Measurements from ENCODE around the gene BRD3OS.

Gene BRD3OS

DNA sequence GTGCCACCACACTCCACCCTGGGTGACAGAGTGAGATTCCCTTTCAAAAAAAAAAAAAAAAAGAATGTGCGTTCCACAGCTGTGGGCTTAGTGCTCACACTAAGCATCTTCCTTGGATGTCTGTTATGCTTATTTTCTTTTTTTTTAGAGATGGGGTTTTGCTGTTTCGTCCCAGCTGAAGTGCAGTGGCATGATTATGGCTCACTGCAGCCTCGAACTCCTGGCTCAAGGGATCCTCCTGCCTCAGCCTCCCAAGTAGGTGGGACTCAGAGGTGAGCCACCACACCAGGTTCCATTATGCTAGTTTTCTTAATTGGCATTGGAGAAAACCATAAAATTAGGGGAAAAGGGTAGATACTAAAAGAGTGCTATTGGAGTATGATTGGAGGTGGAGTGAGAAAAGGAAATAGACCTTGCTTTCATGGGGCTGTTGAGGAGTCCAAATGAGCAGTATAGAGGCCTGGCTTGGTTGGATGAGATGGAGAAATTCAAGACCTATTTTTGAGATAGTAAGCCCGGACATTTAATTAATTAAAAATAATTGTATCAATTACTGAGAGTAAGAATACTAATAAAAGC, 978 bp upstream of the BRD3OS start:
- in situ Hi-C loops (cut with MboI; ENCODE audit: low pct_unique_long_range_greater_than_20kb, low sequenced_read_pairs, unreplicated experiment): loop anchor here (25.0 kb wide), 1 partner anchor 487 kb away; the partner anchor contains the start of gene ADAMTSL2
- DNase-seq (ENCODE audit: low spot score): no peak
- TF ChIP-seq, protein P1, sequence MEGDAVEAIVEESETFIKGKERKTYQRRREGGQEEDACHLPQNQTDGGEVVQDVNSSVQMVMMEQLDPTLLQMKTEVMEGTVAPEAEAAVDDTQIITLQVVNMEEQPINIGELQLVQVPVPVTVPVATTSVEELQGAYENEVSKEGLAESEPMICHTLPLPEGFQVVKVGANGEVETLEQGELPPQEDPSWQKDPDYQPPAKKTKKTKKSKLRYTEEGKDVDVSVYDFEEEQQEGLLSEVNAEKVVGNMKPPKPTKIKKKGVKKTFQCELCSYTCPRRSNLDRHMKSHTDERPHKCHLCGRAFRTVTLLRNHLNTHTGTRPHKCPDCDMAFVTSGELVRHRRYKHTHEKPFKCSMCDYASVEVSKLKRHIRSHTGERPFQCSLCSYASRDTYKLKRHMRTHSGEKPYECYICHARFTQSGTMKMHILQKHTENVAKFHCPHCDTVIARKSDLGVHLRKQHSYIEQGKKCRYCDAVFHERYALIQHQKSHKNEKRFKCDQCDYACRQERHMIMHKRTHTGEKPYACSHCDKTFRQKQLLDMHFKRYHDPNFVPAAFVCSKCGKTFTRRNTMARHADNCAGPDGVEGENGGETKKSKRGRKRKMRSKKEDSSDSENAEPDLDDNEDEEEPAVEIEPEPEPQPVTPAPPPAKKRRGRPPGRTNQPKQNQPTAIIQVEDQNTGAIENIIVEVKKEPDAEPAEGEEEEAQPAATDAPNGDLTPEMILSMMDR (IDR thresholded peaks at IDR 0.05; ENCODE audit: extremely low read depth, insufficient read depth, missing control alignments): no peak

DNA sequence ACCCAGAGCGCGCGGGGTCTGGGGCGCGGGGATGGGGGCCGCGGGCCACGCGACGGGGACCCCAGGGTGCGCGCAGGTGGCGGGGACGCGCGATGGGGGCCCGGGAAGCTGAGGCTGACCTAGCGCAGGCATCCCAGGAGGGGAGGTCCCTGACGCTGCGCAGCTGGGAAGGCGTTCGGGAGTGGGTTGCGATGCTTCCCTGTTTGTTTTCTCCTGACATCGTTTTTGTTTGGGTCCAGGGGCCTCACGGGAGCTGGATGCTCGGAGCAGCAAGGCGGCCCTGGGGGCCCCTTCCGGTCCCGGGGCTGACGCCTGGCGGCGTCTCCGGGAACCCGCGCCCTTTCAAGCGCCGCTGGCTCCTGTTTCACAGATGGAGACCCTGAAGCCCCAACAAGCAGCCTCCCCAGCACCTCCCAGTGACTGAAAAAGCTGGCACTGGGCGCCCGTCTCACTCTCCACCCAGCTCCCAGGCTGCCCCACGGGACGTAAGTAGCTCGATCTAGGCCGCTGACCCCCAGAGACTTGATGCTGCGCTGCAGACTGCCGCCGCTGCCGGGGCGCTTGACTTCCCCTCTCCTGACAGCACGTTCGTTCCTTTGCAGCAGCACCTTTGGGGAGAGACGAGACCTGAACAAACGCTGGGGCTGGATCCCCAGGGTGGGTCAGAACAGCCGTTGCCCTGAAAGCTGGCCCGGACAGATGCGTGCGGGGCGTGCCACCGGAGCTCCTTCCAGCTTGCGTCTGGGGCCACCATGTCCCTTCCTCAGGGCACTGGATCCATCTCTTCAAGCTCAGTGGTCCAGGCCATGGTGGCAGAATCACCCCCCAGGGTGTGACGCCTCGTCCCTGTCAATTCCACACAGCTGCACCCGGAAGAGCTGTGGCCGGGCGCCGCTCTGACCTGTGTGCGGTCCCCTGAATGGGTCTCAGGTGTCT, 593 bp downstream of the BRD3OS start:
- DNase-seq (ENCODE audit: low spot score): peak; percentile 75
- in situ Hi-C loops (cut with MboI; ENCODE audit: low pct_unique_long_range_greater_than_20kb, low sequenced_read_pairs, unreplicated experiment): no loop called here
- TF ChIP-seq, protein P1 (IDR thresholded peaks at IDR 0.05; ENCODE audit: extremely low read depth, insufficient read depth, missing control alignments): peak; percentile 26

DNA sequence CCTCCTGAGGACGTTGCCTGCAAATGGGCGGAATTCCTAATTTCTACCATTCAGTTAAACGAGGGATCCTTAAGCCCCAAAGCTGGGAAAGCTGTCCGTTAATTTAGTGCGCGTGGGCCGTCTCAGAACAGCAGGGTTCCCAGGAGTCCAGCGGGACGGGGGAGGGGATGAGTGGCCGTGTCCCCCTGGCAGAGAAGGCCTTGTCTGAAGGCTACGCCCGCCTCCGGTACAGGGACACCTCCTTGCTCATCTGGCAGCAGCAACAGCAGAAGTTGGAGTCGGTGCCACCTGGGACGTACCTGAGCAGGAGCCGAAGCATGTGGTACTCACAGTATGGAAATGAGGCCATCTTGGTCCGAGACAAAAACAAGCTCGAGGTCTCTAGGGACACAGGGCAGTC, 1.3 kb downstream of the BRD3OS start:
- no peak for DNase-seq (ENCODE audit: low spot score)
- TF ChIP-seq, protein P1 (IDR thresholded peaks at IDR 0.05; ENCODE audit: extremely low read depth, insufficient read depth, missing control alignments): no peak
- in situ Hi-C loops (cut with MboI; ENCODE audit: low pct_unique_long_range_greater_than_20kb, low sequenced_read_pairs, unreplicated experiment): no loop called here

DNA sequence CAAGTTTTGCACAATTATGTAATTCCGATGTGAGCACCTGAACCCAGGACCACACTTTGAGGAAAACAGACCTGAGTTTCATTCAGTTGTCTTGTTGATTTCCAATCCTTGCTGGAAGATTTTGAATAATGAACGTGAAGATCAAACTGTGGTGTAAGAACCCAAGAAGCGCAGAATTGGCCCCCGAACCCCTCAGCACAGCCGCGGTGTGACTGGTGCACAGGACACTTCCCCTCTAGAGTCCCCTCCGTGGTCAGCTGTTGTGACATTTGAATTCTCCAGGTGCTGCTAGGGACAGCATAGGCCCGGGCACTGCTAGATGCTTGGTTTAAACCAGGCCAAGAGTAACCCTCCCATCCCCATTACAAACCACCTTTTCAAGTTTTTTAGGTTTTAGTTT, 1.7 kb downstream of the BRD3OS start:
- TF ChIP-seq, protein P1 (IDR thresholded peaks at IDR 0.05; ENCODE audit: extremely low read depth, insufficient read depth, missing control alignments): no peak
- in situ Hi-C loops (cut with MboI; ENCODE audit: low pct_unique_long_range_greater_than_20kb, low sequenced_read_pairs, unreplicated experiment): no loop called here
- no peak for DNase-seq (ENCODE audit: low spot score)

DNA sequence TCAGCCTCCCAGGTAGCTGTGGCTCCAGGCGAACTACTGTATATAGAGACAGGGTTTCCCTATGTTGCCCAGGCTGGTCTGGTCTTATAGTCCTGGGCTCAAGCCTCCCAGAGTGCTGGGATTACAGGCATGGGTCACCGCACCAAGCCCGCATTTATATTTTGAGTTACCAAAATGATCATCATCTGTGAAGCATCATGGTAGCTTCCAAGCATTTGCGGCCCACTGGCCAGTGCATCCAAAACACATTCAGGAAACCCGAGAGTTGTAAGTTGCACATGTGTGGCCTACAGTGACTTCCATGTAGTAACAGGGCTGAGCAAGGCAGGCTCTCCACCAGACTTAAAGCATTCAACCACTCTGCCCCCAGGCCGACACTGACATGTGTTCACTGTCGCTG, 2.3 kb downstream of the BRD3OS start:
- no peak for DNase-seq (ENCODE audit: low spot score)
- TF ChIP-seq, protein P1 (IDR thresholded peaks at IDR 0.05; ENCODE audit: extremely low read depth, insufficient read depth, missing control alignments): no peak
- in situ Hi-C loops (cut with MboI; ENCODE audit: low pct_unique_long_range_greater_than_20kb, low sequenced_read_pairs, unreplicated experiment): no loop called here

DNA sequence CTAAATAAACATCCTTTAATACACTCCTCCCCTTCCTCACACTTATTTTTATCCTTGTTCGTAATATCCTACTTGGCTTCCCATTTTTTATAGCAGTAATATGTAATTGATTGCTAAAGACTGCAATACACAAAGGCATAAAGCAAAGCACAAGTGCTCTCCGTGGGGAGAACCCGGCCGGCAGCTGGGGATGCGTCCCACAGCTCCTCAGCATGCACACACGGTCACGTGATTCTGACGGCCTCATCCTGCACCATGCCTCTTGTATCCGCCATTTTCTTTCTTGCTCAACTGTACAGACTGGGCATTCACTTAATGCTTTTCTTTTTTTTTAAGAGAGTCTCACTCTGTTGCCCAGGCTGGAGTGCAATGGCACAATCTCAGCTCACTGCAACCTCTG, 2.8 kb downstream of the BRD3OS start:
- no peak for DNase-seq (ENCODE audit: low spot score)
- TF ChIP-seq, protein P1 (IDR thresholded peaks at IDR 0.05; ENCODE audit: extremely low read depth, insufficient read depth, missing control alignments): no peak
- in situ Hi-C loops (cut with MboI; ENCODE audit: low pct_unique_long_range_greater_than_20kb, low sequenced_read_pairs, unreplicated experiment): no loop called here

All from GM13977 (cell line).